Measurements from ENCODE around the gene RNU6-7.

- TF ChIP-seq CTCF (IDR thresholded peaks at IDR 0.05; ENCODE audit: low read depth, low read length) = no peak
- TF ChIP-seq EZH2phosphoT487 (IDR thresholded peaks at IDR 0.05; ENCODE audit: low read depth) = no peak
Measured at GRCh38 chr14:32208490-32208889, 6.6 kb downstream of the RNU6-7 start.
